HepG2 (cell line): ENCODE results near the gene CTDSPL2. TPM values are rescaled to one million over a fixed set of nuclear protein-coding genes. Genes with fewer than 3 reads are reported as not detected.

Experiments
- FOXP1 ChIP-seq, 2 experiments: fragments of 450-650 bp in 1 of 2; IDR thresholded peaks; 2 replicates each; pipeline ENCODE4 v1.6.1; 2017 to 2018; ENCODE audit warnings: antibody characterized with exemption in 1 of 2
- MTF2 ChIP-seq: sonication (generic); formaldehyde crosslinking; IDR thresholded peaks from 2 replicates; pipeline ENCODE4 v1.5.0; 2020; ENCODE audit warnings: missing genetic modification reagents, borderline replicate concordance
- MXD1 ChIP-seq: sonication (generic); formaldehyde crosslinking; IDR thresholded peaks from 2 replicates; pipeline ENCODE4 v1.4.0; 2020; ENCODE audit warnings: mild to moderate bottlenecking, missing genetic modification reagents
- RARA ChIP-seq: IDR thresholded peaks from 2 replicates; pipeline ENCODE4 v1.6.1; 2016; ENCODE audit warnings: missing genetic modification reagents, missing compliant biosample characterization
- WIZ ChIP-seq: sonication (generic); formaldehyde crosslinking; IDR thresholded peaks from 2 replicates; pipeline ENCODE4 v1.5.1; 2020; ENCODE audit warnings: mild to moderate bottlenecking, missing genetic modification reagents
- ZNF274 ChIP-seq: sonication (generic); formaldehyde crosslinking; IDR thresholded peaks from 2 replicates; pipeline ENCODE4 v1.5.1; 2020; ENCODE audit warnings: mild to moderate bottlenecking, missing genetic modification reagents
- ZNF432 ChIP-seq: sonication (generic); formaldehyde crosslinking; IDR thresholded peaks from 2 replicates; pipeline ENCODE4 v1.5.0; 2020; ENCODE audit warnings: missing genetic modification reagents, mild to moderate bottlenecking, borderline replicate concordance
- ZNF616 ChIP-seq: sonication (generic); formaldehyde crosslinking; IDR thresholded peaks from 2 replicates; pipeline ENCODE4 v1.5.0; 2020; ENCODE audit warnings: low read depth, mild to moderate bottlenecking, missing genetic modification reagents
- ZNF687 ChIP-seq: sonication (generic); formaldehyde crosslinking; IDR thresholded peaks from 2 replicates; pipeline ENCODE4 v1.5.1; 2020; ENCODE audit warnings: mild to moderate bottlenecking, missing genetic modification reagents, moderate library complexity
- ZNF841 ChIP-seq: sonication (generic); formaldehyde crosslinking; IDR thresholded peaks from 2 replicates; pipeline ENCODE4 v1.8.1; 2023; ENCODE audit warnings: missing genetic modification reagents, borderline replicate concordance
- polyA plus RNA-seq, 8 experiments: library from polyadenylated mRNA; depleted of rRNA in 3 of 8; stranded (reverse) in 7 of 8; unstranded in 1 of 8; fragments of >200 nt; fragmentation: Illumina TruSeq in 4 of 8; extraction: Trizol in 4 of 8; gene quantifications; 2 replicates each; pipeline versions ENCODE4 v1.2.1 to v1.2.3, GENCODE V29; 2011 to 2016; ENCODE audit warnings: low read depth in 4 of 8, missing spikeins in 1 of 8, mixed read lengths in 1 of 8; ENCODE audit not compliant: insufficient read depth in 1 of 8
- total RNA-seq, 5 experiments: library from RNA; depleted of rRNA; stranded (reverse); fragments of >200 nt; fragmentation: Illumina TruSeq; extraction: Trizol; gene quantifications; 2 replicates each; pipeline ENCODE4 v1.2.3, GENCODE V29; 2016; ENCODE audit warnings: low read depth in 1 of 5
- TF ChIP-seq, protein P1 (sequence below): IDR thresholded peaks from 2 replicates; pipeline ENCODE4 v1.6.1; 2016; ENCODE audit warnings: mild to moderate bottlenecking
- TF ChIP-seq, protein P2 (sequence below): IDR thresholded peaks from 2 replicates; pipeline ENCODE4 v1.6.1; 2012; ENCODE audit warnings: inconsistent platforms
- TF ChIP-seq, protein P3 (sequence below): sonication (generic); formaldehyde crosslinking; IDR thresholded peaks from 2 replicates; pipeline ENCODE4 v1.4.0; 2020; ENCODE audit warnings: missing genetic modification reagents
- TF ChIP-seq, protein P4 (sequence below): sonication (generic); formaldehyde crosslinking; IDR thresholded peaks from 2 replicates; pipeline ENCODE4 v1.5.0; 2020; ENCODE audit warnings: missing genetic modification reagents
- TF ChIP-seq, protein P5 (sequence below): IDR thresholded peaks from 2 replicates; pipeline ENCODE4 v1.6.1; 2018; ENCODE audit warnings: missing genetic modification reagents, mild to moderate bottlenecking, missing compliant biosample characterization

Gene CTDSPL2
- total and polyA plus RNA-seq, 2 of the 13 experiments (the other 11 are each of a cell fraction or from before 2014, with no cell fraction given) = 37.4 to 56.2 TPM

DNA sequence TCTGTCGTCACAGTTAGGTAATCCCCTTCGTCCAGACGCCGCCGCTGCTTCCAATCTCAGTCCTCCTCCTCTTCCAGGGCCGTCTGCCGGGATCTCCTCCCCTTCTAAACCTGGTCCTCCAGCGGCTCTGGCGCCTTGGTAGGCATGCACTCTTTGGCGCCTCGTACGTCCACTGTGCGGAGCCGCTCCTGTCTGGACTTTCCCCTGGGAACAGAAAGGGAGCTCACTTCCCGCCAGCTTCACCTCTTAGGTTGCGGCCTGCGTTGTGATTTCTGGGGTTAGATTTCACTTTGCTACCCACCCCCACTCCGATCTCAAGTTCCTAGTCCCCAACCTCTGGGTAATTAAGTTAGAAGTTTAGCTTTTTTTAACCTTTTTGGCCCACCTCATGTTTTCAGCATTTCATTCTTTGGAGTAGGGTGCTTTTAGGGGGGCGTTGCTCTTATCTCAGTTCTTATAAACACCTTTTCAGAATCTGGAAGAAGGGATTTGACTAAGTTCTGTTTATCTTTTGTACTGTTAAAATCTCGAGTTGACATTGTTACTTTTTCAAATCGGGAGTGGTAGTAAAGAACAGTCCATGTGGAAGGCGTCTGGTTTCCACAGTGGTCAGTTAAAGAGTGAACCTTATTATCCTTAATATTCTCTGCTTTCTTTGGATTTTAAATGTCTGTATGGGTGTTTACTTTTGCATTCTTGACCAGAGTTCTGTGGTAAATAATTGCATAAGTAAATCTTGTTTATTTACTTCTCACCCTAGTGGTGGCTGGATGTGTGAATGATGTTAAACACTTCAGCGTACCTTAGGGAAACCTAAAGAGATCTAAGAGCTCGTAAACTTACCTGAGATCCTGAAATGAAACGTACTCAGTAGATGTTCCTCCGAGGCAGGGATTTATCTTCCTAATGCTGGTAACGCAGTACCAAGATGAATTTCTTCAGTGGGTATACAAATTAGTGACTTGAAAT lies 611 bp downstream of the CTDSPL2 start (continued):
- TF ChIP-seq RARA (CRISPR knock-in tag) = no peak
- TF ChIP-seq, protein P1, sequence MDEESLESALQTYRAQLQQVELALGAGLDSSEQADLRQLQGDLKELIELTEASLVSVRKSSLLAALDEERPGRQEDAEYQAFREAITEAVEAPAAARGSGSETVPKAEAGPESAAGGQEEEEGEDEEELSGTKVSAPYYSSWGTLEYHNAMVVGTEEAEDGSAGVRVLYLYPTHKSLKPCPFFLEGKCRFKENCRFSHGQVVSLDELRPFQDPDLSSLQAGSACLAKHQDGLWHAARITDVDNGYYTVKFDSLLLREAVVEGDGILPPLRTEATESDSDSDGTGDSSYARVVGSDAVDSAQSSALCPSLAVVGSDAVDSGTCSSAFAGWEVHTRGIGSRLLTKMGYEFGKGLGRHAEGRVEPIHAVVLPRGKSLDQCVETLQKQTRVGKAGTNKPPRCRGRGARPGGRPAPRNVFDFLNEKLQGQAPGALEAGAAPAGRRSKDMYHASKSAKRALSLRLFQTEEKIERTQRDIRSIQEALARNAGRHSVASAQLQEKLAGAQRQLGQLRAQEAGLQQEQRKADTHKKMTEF (CRISPR knock-in tag) = no peak; the same call in 1 of the 2 replicates
- TF ChIP-seq, protein P2, sequence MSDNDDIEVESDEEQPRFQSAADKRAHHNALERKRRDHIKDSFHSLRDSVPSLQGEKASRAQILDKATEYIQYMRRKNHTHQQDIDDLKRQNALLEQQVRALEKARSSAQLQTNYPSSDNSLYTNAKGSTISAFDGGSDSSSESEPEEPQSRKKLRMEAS = peak; percentile 51
- no peak for TF ChIP-seq MTF2
- no peak for TF ChIP-seq ZNF432
- TF ChIP-seq, protein P3, sequence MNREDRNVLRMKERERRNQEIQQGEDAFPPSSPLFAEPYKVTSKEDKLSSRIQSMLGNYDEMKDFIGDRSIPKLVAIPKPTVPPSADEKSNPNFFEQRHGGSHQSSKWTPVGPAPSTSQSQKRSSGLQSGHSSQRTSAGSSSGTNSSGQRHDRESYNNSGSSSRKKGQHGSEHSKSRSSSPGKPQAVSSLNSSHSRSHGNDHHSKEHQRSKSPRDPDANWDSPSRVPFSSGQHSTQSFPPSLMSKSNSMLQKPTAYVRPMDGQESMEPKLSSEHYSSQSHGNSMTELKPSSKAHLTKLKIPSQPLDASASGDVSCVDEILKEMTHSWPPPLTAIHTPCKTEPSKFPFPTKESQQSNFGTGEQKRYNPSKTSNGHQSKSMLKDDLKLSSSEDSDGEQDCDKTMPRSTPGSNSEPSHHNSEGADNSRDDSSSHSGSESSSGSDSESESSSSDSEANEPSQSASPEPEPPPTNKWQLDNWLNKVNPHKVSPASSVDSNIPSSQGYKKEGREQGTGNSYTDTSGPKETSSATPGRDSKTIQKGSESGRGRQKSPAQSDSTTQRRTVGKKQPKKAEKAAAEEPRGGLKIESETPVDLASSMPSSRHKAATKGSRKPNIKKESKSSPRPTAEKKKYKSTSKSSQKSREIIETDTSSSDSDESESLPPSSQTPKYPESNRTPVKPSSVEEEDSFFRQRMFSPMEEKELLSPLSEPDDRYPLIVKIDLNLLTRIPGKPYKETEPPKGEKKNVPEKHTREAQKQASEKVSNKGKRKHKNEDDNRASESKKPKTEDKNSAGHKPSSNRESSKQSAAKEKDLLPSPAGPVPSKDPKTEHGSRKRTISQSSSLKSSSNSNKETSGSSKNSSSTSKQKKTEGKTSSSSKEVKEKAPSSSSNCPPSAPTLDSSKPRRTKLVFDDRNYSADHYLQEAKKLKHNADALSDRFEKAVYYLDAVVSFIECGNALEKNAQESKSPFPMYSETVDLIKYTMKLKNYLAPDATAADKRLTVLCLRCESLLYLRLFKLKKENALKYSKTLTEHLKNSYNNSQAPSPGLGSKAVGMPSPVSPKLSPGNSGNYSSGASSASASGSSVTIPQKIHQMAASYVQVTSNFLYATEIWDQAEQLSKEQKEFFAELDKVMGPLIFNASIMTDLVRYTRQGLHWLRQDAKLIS (CRISPR knock-in tag) = no peak
- TF ChIP-seq, protein P4, sequence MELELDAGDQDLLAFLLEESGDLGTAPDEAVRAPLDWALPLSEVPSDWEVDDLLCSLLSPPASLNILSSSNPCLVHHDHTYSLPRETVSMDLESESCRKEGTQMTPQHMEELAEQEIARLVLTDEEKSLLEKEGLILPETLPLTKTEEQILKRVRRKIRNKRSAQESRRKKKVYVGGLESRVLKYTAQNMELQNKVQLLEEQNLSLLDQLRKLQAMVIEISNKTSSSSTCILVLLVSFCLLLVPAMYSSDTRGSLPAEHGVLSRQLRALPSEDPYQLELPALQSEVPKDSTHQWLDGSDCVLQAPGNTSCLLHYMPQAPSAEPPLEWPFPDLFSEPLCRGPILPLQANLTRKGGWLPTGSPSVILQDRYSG = no peak
- peak; percentile 60 for TF ChIP-seq ZNF687 (CRISPR knock-in tag)
- no peak for TF ChIP-seq ZNF274 (CRISPR knock-in tag)
- TF ChIP-seq, protein P5, sequence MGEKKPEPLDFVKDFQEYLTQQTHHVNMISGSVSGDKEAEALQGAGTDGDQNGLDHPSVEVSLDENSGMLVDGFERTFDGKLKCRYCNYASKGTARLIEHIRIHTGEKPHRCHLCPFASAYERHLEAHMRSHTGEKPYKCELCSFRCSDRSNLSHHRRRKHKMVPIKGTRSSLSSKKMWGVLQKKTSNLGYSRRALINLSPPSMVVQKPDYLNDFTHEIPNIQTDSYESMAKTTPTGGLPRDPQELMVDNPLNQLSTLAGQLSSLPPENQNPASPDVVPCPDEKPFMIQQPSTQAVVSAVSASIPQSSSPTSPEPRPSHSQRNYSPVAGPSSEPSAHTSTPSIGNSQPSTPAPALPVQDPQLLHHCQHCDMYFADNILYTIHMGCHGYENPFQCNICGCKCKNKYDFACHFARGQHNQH (CRISPR knock-in tag) = no peak
- TF ChIP-seq FOXP1 (IDR thresholded peaks at IDR 0.05) = peak; percentile 77
- peak; percentile 59 for TF ChIP-seq FOXP1 (CRISPR knock-in tag; IDR thresholded peaks at IDR 0.05)
- TF ChIP-seq WIZ = no peak
- TF ChIP-seq ZNF841 (CRISPR knock-in tag) = no peak
- TF ChIP-seq MXD1 (CRISPR knock-in tag) = 0 out of 2 replicates have a peak, but pooled peaks have one; percentile 33
- TF ChIP-seq ZNF616 = no peak
